ENCODE data around the gene IQSEC3.

IQSEC3 gene

GRCh38 chr12:138898-139534 is 72.4 kb downstream of the IQSEC3 start:
- H3K4me3 ChIP-seq: peak overlapping the region; percentile 7 to 29
- peaks cover 0 to 46% of the 10 kb centered on the region in 2 donors for H3K27me3 ChIP-seq
- peaks cover 0 to 11% (median 8%) of the 10 kb centered on the region in 4 donors for H3K4me1 ChIP-seq
- no peak overlapping the region for H3K27ac ChIP-seq
- no peaks in the 10 kb centered on the region for H3K36me3 ChIP-seq
- TF ChIP-seq CTCF (IDR thresholded peaks at IDR 0.05): no peak
- DNase-seq: no peak
- no peaks in the 10 kb centered on the region for H3K9me3 ChIP-seq
- intact Hi-C loops (cut with DNase I; ENCODE audit: low total_unique reads): no loop called here

GRCh38 chr12:139585-139984 is 73.0 kb downstream of the IQSEC3 start:
- intact Hi-C loops (cut with DNase I; ENCODE audit: low total_unique reads): no loop called here
- no peak for TF ChIP-seq CTCF (IDR thresholded peaks at IDR 0.05)
- peaks cover 0 to 11% (median 8%) of the 10 kb centered on the region in 4 donors for H3K4me1 ChIP-seq
- no peaks in the 10 kb centered on the region for H3K9me3 ChIP-seq
- H3K4me3 ChIP-seq: peak overlapping the region in 1 of 2 donors; percentile 7
- DNase-seq: no peak
- no peak overlapping the region for H3K27ac ChIP-seq
- H3K27me3 ChIP-seq: peaks cover 0 to 46% of the 10 kb centered on the region in 2 donors
- H3K36me3 ChIP-seq: no peaks in the 10 kb centered on the region

- DNase-seq: no peak
- TF ChIP-seq CTCF (IDR thresholded peaks at IDR 0.05): no peak
- Histone ChIP-seq H3K27ac (no peak overlapping the region), H3K4me3 (no peak overlapping the region), H3K27me3 (peaks cover 0 to 44% of the 10 kb centered on the region in 2 donors), H3K36me3 (no peaks in the 10 kb centered on the region), H3K4me1 (peaks cover 0 to 11% (median 8%) of the 10 kb centered on the region in 4 donors), H3K9me3 (no peaks in the 10 kb centered on the region)
- intact Hi-C loops (cut with DNase I; ENCODE audit: low total_unique reads): no loop called here
Observed at GRCh38 chr12:140162-140561, 73.6 kb downstream of the IQSEC3 start.

- H3K36me3 ChIP-seq: no peaks in the 10 kb centered on the region
- no peak overlapping the region for H3K27ac ChIP-seq
- intact Hi-C loops (cut with DNase I; ENCODE audit: low total_unique reads): no loop called here
- no peaks in the 10 kb centered on the region for H3K9me3 ChIP-seq
- H3K27me3 ChIP-seq: peaks cover 0 to 19% of the 10 kb centered on the region in 2 donors
- no peak for DNase-seq
- peaks cover 0 to 7% (median 2%) of the 10 kb centered on the region in 4 donors for H3K4me1 ChIP-seq
- no peak overlapping the region for H3K4me3 ChIP-seq
- no peak for TF ChIP-seq CTCF (IDR thresholded peaks at IDR 0.05)
Observed at GRCh38 chr12:143964-144649, 77.5 kb downstream of the IQSEC3 start.

GRCh38 chr12:144650-145284 is 78.2 kb downstream of the IQSEC3 start:
- intact Hi-C loops (cut with DNase I; ENCODE audit: low total_unique reads): no loop called here

More at GRCh38 chr12:144650-145284, 78.2 kb downstream of the IQSEC3 start:
- Histone ChIP-seq H3K27me3 (peaks cover 0 to 12% of the 10 kb centered on the region in 2 donors), H3K27ac (no peak overlapping the region), H3K4me1 (peaks cover 0 to 5% (median 0%) of the 10 kb centered on the region in 4 donors), H3K4me3 (no peak overlapping the region), H3K36me3 (no peaks in the 10 kb centered on the region), H3K9me3 (no peaks in the 10 kb centered on the region)
- no peak for TF ChIP-seq CTCF (IDR thresholded peaks at IDR 0.05)
- DNase-seq: no peak

Measured in tibial artery (tissue), 4 donors.